Breast epithelium (tissue), 4 donors: ENCODE results near the gene SDHAF4. TPM values are rescaled to one million over a fixed set of nuclear protein-coding genes. Genes with fewer than 3 reads are reported as not detected.

ENCODE experiments used
- DNase-seq, 2 donors: peaks; one replicate each; pipeline ENCODE4 v3.0.0-alpha.2; 2019; ENCODE audit warnings: low spot score in 2 of 2
- H3K27ac ChIP-seq, 2 donors: fragments of 200-600 bp; sonication (generic) in 1 of 2; one replicate each; pipeline ENCODE4 v1.5.1; 2016 to 2019; ENCODE audit warnings: mild to moderate bottlenecking in 1 of 2
- H3K27me3 ChIP-seq, 2 donors: fragments of 200-600 bp; sonication (generic) in 1 of 2; one replicate each; pipeline versions ENCODE4 v1.5.1 to v1.6.0; 2017 to 2019; ENCODE audit warnings: control low read depth in 1 of 2, mild to moderate bottlenecking in 1 of 2
- H3K36me3 ChIP-seq: fragments of 200-600 bp; one replicate; pipeline ENCODE4 v1.5.1; 2019
- H3K4me1 ChIP-seq, 2 donors: fragments of 200-600 bp; sonication (generic); one replicate each; pipeline ENCODE4 v1.5.1; 2016 to 2019; ENCODE audit warnings: control low read depth in 1 of 2
- H3K4me3 ChIP-seq, 3 donors: fragments of 200-600 bp; sonication (generic); 1 replicate in 2 of 3; 2 replicates in 1 of 3; pipeline ENCODE4 v1.5.1; 2016 to 2019; ENCODE audit warnings: mild to moderate bottlenecking in 3 of 3, moderate library complexity in 2 of 3
- H3K9me3 ChIP-seq, 2 donors: fragments of 200-600 bp; sonication (generic) in 1 of 2; one replicate each; pipeline ENCODE4 v1.5.1; 2016 to 2019; ENCODE audit warnings: control low read depth in 1 of 2
- CTCF ChIP-seq, 3 donors: fragments of 450-650 bp; IDR thresholded peaks; one replicate each; pipeline ENCODE4 v1.5.1; 2016 to 2017; ENCODE audit warnings: antibody characterized with exemption in 3 of 3, mild to moderate bottlenecking in 3 of 3, moderate library complexity in 3 of 3
- POLR2A ChIP-seq: fragments of 450-650 bp; IDR thresholded peaks from one replicate; pipeline ENCODE4 v1.6.1; 2016; ENCODE audit warnings: antibody characterized with exemption, mild to moderate bottlenecking, moderate library complexity
- POLR2AphosphoS5 ChIP-seq, 3 donors: sonication (generic); formaldehyde crosslinking; IDR thresholded peaks; one replicate each; pipeline ENCODE4 v1.6.1; 2017; ENCODE audit warnings: antibody characterized with exemption in 3 of 3
- intact Hi-C: fragments of 100-400 bp; cut with DNase I; formaldehyde crosslinking; loops from one replicate; pipeline ENCODE4 v1.15.1; 2023; ENCODE audit warnings: low total_unique reads
- total RNA-seq, 3 donors: library from RNA; depleted of rRNA; stranded (reverse); fragments of >200 nt; gene quantifications; one replicate each; pipeline ENCODE4 v1.1.0, GENCODE V29; 2016

Gene SDHAF4
- total RNA-seq, 3 donors from 2014 or later: 12.6 to 14.7 (median 13.2) TPM

GRCh38 chr6:70629929-70630328, 63.2 kb downstream of the SDHAF4 start:
- DNase-seq: no peak
- Histone ChIP-seq H3K4me1 (no peaks in the 10 kb centered on the region), H3K27me3 (no peaks in the 10 kb centered on the region), H3K4me3 (no peak overlapping the region), H3K36me3 (no peaks in the 10 kb centered on the region), H3K9me3 (peaks cover 0 to 3% of the 10 kb centered on the region in 2 donors), H3K27ac (no peak overlapping the region)
- intact Hi-C loops: no loop called here
- TF ChIP-seq POLR2AphosphoS5 (IDR thresholded peaks at IDR 0.05): no peak

GRCh38 chr6:70633870-70634269, 67.1 kb downstream of the SDHAF4 start:
- no peak overlapping the region for H3K27ac ChIP-seq
- no peaks in the 10 kb centered on the region for H3K9me3 ChIP-seq
- no peak for DNase-seq
- intact Hi-C loops: no loop called here
- H3K4me1 ChIP-seq: no peaks in the 10 kb centered on the region
- TF ChIP-seq POLR2AphosphoS5 (IDR thresholded peaks at IDR 0.05) (no peak), CTCF (IDR thresholded peaks at IDR 0.05) (no peak), POLR2A (no peak)
- H3K27me3 ChIP-seq: no peaks in the 10 kb centered on the region
- H3K36me3 ChIP-seq: no peaks in the 10 kb centered on the region
- H3K4me3 ChIP-seq: no peak overlapping the region

- intact Hi-C loops: no loop called here
- no peaks in the 10 kb centered on the region for H3K4me1 ChIP-seq
- H3K4me3 ChIP-seq: no peak overlapping the region
- H3K9me3 ChIP-seq: no peaks in the 10 kb centered on the region
- no peak overlapping the region for H3K27ac ChIP-seq
- DNase-seq: no peak
- no peak for TF ChIP-seq POLR2AphosphoS5 (IDR thresholded peaks at IDR 0.05)
- no peaks in the 10 kb centered on the region for H3K27me3 ChIP-seq
- H3K36me3 ChIP-seq: no peaks in the 10 kb centered on the region
These were observed 69.9 kb downstream of the SDHAF4 start for GRCh38 chr6:70636596-70636995.

- Histone ChIP-seq H3K9me3 (no peaks in the 10 kb centered on the region), H3K4me1 (no peaks in the 10 kb centered on the region), H3K27me3 (no peaks in the 10 kb centered on the region), H3K27ac (no peak overlapping the region), H3K4me3 (no peak overlapping the region), H3K36me3 (no peaks in the 10 kb centered on the region)
- no peak for DNase-seq
- intact Hi-C loops: no loop called here
- TF ChIP-seq CTCF (IDR thresholded peaks at IDR 0.05) (no peak), POLR2A (no peak), POLR2AphosphoS5 (IDR thresholded peaks at IDR 0.05) (no peak)
These were observed 71.7 kb downstream of the SDHAF4 start for GRCh38 chr6:70638468-70638867.

Other genes starting within 250 kb of the SDHAF4 start
- gene FAM135A, start 153.4 kb upstream of the SDHAF4 start, total RNA-seq: 10 to 100 TPM; 25.9 to 34.2 (median 30.2) TPM
- 10 to 100 TPM; 22.0 to 36.6 (median 27.1) TPM for gene SMAP1, start 101.0 kb downstream of the SDHAF4 start, total RNA-seq